ENCODE data around the gene NDFIP2.

Gene NDFIP2

GRCh38 chr13:79458436-79458835 is 22.5 kb upstream of the NDFIP2 start:
- no peak for DNase-seq (ENCODE audit: low read depth in 1 of 2, low spot score in 1 of 2)

GRCh38 chr13:79459906-79460305 is 21.0 kb upstream of the NDFIP2 start:
- no peak for DNase-seq (ENCODE audit: low read depth in 1 of 2, low spot score in 1 of 2)

GRCh38 chr13:79462895-79463294 is 18.1 kb upstream of the NDFIP2 start:
- DNase-seq (ENCODE audit: low read depth in 1 of 2, low spot score in 1 of 2), result no peak

GRCh38 chr13:79463604-79464003 is 17.4 kb upstream of the NDFIP2 start:
- DNase-seq (ENCODE audit: low read depth in 1 of 2, low spot score in 1 of 2), result no peak

GRCh38 chr13:79466872-79467271 is 14.1 kb upstream of the NDFIP2 start:
- no peak for DNase-seq (ENCODE audit: low read depth in 1 of 2, low spot score in 1 of 2)

- DNase-seq (ENCODE audit: low read depth in 1 of 2, low spot score in 1 of 2), result no peak
These were observed 12.6 kb upstream of the NDFIP2 start for GRCh38 chr13:79468402-79468801.

GRCh38 chr13:79468819-79469218 is 12.1 kb upstream of the NDFIP2 start:
- DNase-seq (ENCODE audit: low read depth in 1 of 2, low spot score in 1 of 2), result no peak

- no peak for DNase-seq (ENCODE audit: low read depth in 1 of 2, low spot score in 1 of 2)
These were observed 11.3 kb upstream of the NDFIP2 start for GRCh38 chr13:79469608-79470007.

- no peak for DNase-seq (ENCODE audit: low read depth in 1 of 2, low spot score in 1 of 2)
These were observed 10.3 kb upstream of the NDFIP2 start for GRCh38 chr13:79470666-79471065.

GRCh38 chr13:79475569-79475968 is 5.4 kb upstream of the NDFIP2 start:
- DNase-seq (ENCODE audit: low read depth in 1 of 2, low spot score in 1 of 2), result no peak

GRCh38 chr13:79477968-79478367 is 3.0 kb upstream of the NDFIP2 start:
- no peak for DNase-seq (ENCODE audit: low read depth in 1 of 2, low spot score in 1 of 2)

- DNase-seq (ENCODE audit: low read depth in 1 of 2, low spot score in 1 of 2), result no peak
These were observed 1.1 kb upstream of the NDFIP2 start for GRCh38 chr13:79479882-79480281.

- DNase-seq (ENCODE audit: low read depth in 1 of 2, low spot score in 1 of 2), result peak in 1 of 2 donors; percentile 61
These were observed 714 bp downstream of the NDFIP2 start for GRCh38 chr13:79481685-79482052.

- DNase-seq (ENCODE audit: low read depth in 1 of 2, low spot score in 1 of 2), result no peak
These were observed 1.5 kb downstream of the NDFIP2 start for GRCh38 chr13:79482281-79482970.

- DNase-seq (ENCODE audit: low read depth in 1 of 2, low spot score in 1 of 2), result no peak
These were observed 2.2 kb downstream of the NDFIP2 start for GRCh38 chr13:79483086-79483706.

- no peak for DNase-seq (ENCODE audit: low read depth in 1 of 2, low spot score in 1 of 2)
These were observed 4.3 kb downstream of the NDFIP2 start for GRCh38 chr13:79485014-79485811.

- DNase-seq (ENCODE audit: low read depth in 1 of 2, low spot score in 1 of 2), result no peak
These were observed 5.7 kb downstream of the NDFIP2 start for GRCh38 chr13:79486433-79487188.

- no peak for DNase-seq (ENCODE audit: low read depth in 1 of 2, low spot score in 1 of 2)
These were observed 9.4 kb downstream of the NDFIP2 start for GRCh38 chr13:79490326-79490725.

GRCh38 chr13:79490824-79491223 is 9.9 kb downstream of the NDFIP2 start:
- no peak for DNase-seq (ENCODE audit: low read depth in 1 of 2, low spot score in 1 of 2)

GRCh38 chr13:79491715-79492114 is 10.8 kb downstream of the NDFIP2 start:
- DNase-seq (ENCODE audit: low read depth in 1 of 2, low spot score in 1 of 2), result no peak

GRCh38 chr13:79492313-79492798 is 11.4 kb downstream of the NDFIP2 start:
- DNase-seq (ENCODE audit: low read depth in 1 of 2, low spot score in 1 of 2), result no peak

Data from activated T-helper 1 cell treated with anti-CD3 and anti-CD28 coated beads, Interleukin-2, amount 50 U/mL, for 16 hours (primary cell).